ENCODE results near the gene SMAD4.

SMAD4 gene

DNA sequence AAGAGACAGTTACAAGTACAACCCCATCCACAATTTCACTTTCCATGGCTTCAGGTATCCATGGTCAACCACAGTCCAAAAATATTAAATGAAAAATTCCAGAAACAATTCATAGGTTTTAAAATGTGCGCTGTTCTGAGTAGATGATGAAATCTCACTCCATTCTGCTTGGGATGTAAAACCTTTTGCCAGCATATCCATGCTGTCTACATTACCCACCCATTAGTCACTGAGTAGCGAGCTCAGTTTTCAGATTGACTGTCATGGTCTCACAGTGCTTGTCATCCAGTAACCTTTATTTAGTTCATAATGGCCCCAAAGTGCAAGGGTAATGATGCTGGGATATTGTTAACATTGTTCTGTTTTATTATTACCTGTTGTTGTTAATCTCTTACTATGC is 40.5 kb downstream of the SMAD4 start:
- peaks cover 42% of the 10 kb centered on the region for H3K36me3 ChIP-seq (ENCODE audit: insufficient read depth, insufficient read length, low read length)

DNA sequence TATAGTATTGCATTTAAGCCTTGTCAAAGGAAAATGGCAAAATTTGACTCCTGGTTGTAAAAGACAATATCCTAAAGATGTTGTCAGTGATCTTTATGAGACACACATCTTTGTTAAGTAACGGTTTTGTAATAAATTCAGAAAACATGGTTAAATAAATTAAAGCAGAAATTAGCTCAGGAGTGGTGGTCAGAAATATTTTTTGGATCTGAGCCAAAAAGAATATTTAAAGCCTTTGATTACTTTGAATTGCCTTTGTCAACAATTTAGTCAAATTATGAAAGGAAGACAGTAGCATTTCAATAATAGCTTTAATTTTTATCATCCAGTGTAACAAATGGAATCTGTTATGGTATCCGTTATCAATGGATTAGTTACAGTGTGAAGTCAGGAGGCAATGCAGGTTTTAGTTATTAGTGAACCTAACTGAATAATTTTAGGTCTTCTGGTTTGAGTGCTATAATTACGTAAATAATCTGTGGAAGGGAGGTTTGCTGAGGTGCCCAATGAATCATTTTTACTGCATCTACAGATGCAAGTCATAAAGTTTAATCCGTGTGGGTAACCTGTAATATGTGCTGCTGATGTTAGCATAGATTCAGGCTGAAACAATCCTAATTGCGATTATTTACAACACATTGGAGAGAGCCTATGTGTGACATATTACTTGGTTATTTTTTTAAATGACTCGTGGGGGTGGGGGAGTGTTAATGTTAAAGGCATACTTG is 42.7 kb downstream of the SMAD4 start:
- no peak for TF ChIP-seq ZNF274 (IDR thresholded peaks at IDR 0.05; ENCODE audit: low read depth, low read length)
- no peak for TF ChIP-seq SUZ12 (IDR thresholded peaks at IDR 0.05; ENCODE audit: extremely low read depth, insufficient read depth, insufficient read length)
- no peak for TF ChIP-seq YY1 (IDR thresholded peaks at IDR 0.05; ENCODE audit: insufficient read depth, insufficient read length)
- DNase-seq (ENCODE audit: low read depth, low spot score), result no peak
- Histone ChIP-seq H3K4me3 (ENCODE audit: insufficient read length, low read depth) (no peak overlapping the region), H3K9ac (ENCODE audit: insufficient read length, low read depth) (no peak overlapping the region), H3K27me3 (ENCODE audit: insufficient read depth, insufficient read length) (no peaks in the 10 kb centered on the region), H3K4me1 (ENCODE audit: insufficient read depth, insufficient read length) (no peaks in the 10 kb centered on the region), H3K9me3 (ENCODE audit: insufficient read depth, low read length) (no peaks in the 10 kb centered on the region), H3K36me3 (ENCODE audit: insufficient read depth, insufficient read length, low read length) (peaks cover 42% of the 10 kb centered on the region)

More for the DNA sequence above, 40.5 kb downstream of the SMAD4 start:
- Histone ChIP-seq H3K4me3 (ENCODE audit: insufficient read length, low read depth) (no peak overlapping the region), H3K9ac (ENCODE audit: insufficient read length, low read depth) (no peak overlapping the region), H3K27me3 (ENCODE audit: insufficient read depth, insufficient read length) (no peaks in the 10 kb centered on the region), H3K4me1 (ENCODE audit: insufficient read depth, insufficient read length) (no peaks in the 10 kb centered on the region), H3K9me3 (ENCODE audit: insufficient read depth, low read length) (no peaks in the 10 kb centered on the region)
- DNase-seq (ENCODE audit: low read depth, low spot score), result no peak
- TF ChIP-seq SUZ12 (IDR thresholded peaks at IDR 0.05; ENCODE audit: extremely low read depth, insufficient read depth, insufficient read length) (no peak), ZNF274 (IDR thresholded peaks at IDR 0.05; ENCODE audit: low read depth, low read length) (no peak), YY1 (IDR thresholded peaks at IDR 0.05; ENCODE audit: insufficient read depth, insufficient read length) (no peak)

DNA sequence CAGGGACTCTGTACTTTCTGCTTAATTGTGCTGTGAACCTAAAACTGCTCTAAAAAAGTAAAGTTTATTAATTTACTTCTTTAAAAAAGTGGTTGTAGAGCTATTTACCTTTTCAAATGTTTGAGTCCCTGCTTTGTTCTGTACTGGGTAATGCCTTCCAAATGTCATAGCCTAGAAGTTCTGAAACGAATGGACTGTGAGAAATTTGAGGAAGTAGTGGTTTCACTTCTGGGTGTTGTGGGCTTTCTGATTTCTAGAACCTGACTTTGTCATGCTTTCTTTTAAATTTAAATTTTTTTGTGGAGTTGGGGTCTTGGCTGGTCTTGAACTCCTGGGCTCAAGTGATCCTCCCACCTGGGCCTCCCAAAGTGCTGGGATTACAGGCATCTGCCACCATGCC is 44.6 kb downstream of the SMAD4 start:
- H3K36me3 ChIP-seq (ENCODE audit: insufficient read depth, insufficient read length, low read length), result peaks cover 48% of the 10 kb centered on the region
- H3K27me3 ChIP-seq (ENCODE audit: insufficient read depth, insufficient read length), result no peaks in the 10 kb centered on the region
- no peak overlapping the region for H3K4me3 ChIP-seq (ENCODE audit: insufficient read length, low read depth)
- no peak for TF ChIP-seq ZNF274 (IDR thresholded peaks at IDR 0.05; ENCODE audit: low read depth, low read length)
- TF ChIP-seq SUZ12 (IDR thresholded peaks at IDR 0.05; ENCODE audit: extremely low read depth, insufficient read depth, insufficient read length), result no peak
- no peak for TF ChIP-seq YY1 (IDR thresholded peaks at IDR 0.05; ENCODE audit: insufficient read depth, insufficient read length)
- no peak for DNase-seq (ENCODE audit: low read depth, low spot score)
- H3K9me3 ChIP-seq (ENCODE audit: insufficient read depth, low read length), result no peaks in the 10 kb centered on the region
- H3K4me1 ChIP-seq (ENCODE audit: insufficient read depth, insufficient read length), result no peaks in the 10 kb centered on the region
- H3K9ac ChIP-seq (ENCODE audit: insufficient read length, low read depth), result no peak overlapping the region

DNA sequence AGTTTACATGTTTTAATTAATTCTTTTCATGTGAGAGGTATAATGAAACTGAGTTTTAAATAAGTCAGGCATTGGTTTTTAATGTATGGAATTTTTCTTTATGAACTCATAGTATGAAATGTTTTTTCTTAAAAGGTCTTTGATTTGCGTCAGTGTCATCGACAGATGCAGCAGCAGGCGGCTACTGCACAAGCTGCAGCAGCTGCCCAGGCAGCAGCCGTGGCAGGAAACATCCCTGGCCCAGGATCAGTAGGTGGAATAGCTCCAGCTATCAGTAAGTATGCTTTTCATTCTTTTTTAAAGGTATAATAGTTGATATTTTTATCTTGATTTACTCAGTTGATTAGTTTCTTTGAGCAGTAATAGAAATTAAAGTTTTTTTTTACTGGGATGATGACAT is 46.5 kb downstream of the SMAD4 start:
- DNase-seq (ENCODE audit: low read depth, low spot score), result no peak
- Histone ChIP-seq H3K36me3 (ENCODE audit: insufficient read depth, insufficient read length, low read length) (peaks cover 50% of the 10 kb centered on the region), H3K27me3 (ENCODE audit: insufficient read depth, insufficient read length) (no peaks in the 10 kb centered on the region), H3K4me1 (ENCODE audit: insufficient read depth, insufficient read length) (no peaks in the 10 kb centered on the region), H3K9ac (ENCODE audit: insufficient read length, low read depth) (no peak overlapping the region), H3K9me3 (ENCODE audit: insufficient read depth, low read length) (no peaks in the 10 kb centered on the region), H3K4me3 (ENCODE audit: insufficient read length, low read depth) (no peak overlapping the region)
- TF ChIP-seq ZNF274 (IDR thresholded peaks at IDR 0.05; ENCODE audit: low read depth, low read length) (no peak), SUZ12 (IDR thresholded peaks at IDR 0.05; ENCODE audit: extremely low read depth, insufficient read depth, insufficient read length) (no peak), YY1 (IDR thresholded peaks at IDR 0.05; ENCODE audit: insufficient read depth, insufficient read length) (no peak)

DNA sequence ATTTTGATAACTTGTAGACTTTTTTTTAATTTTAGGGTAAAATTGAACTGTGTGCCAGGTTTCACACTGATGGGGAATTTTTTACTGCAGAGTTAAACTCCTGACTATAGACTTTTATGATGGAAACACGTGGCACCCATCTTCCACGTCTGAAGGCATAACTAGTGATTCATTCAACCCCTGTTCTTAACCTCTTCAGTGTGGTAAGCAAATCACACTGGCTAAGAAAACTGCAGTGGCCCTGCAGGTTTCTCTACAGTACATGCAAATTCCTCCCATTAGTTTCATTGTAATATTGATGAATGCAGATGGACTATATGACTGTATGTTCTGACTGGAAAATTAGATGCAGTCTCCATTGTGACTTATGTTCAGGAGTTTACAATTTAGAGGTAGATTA is 47.2 kb downstream of the SMAD4 start:
- H3K9me3 ChIP-seq (ENCODE audit: insufficient read depth, low read length), result no peaks in the 10 kb centered on the region
- H3K4me1 ChIP-seq (ENCODE audit: insufficient read depth, insufficient read length), result no peaks in the 10 kb centered on the region
- H3K36me3 ChIP-seq (ENCODE audit: insufficient read depth, insufficient read length, low read length), result peaks cover 43% of the 10 kb centered on the region
- TF ChIP-seq YY1 (IDR thresholded peaks at IDR 0.05; ENCODE audit: insufficient read depth, insufficient read length) (no peak), SUZ12 (IDR thresholded peaks at IDR 0.05; ENCODE audit: extremely low read depth, insufficient read depth, insufficient read length) (no peak), ZNF274 (IDR thresholded peaks at IDR 0.05; ENCODE audit: low read depth, low read length) (no peak)
- no peaks in the 10 kb centered on the region for H3K27me3 ChIP-seq (ENCODE audit: insufficient read depth, insufficient read length)
- H3K9ac ChIP-seq (ENCODE audit: insufficient read length, low read depth), result no peak overlapping the region
- no peak for DNase-seq (ENCODE audit: low read depth, low spot score)
- H3K4me3 ChIP-seq (ENCODE audit: insufficient read length, low read depth), result no peak overlapping the region

DNA sequence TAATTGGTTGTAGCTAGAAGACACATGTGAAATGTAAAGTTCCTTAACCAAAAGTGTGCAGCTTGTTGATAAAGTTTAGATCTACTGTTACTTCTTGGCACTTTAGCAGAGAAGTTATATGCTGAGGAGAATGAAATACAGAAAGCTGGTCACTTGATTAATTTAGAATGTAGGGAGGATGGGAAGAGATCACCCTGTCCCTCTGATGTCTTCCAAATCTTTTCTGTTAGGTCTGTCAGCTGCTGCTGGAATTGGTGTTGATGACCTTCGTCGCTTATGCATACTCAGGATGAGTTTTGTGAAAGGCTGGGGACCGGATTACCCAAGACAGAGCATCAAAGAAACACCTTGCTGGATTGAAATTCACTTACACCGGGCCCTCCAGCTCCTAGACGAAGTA is 48.0 kb downstream of the SMAD4 start:
- Histone ChIP-seq H3K4me3 (ENCODE audit: insufficient read length, low read depth) (no peak overlapping the region), H3K9me3 (ENCODE audit: insufficient read depth, low read length) (no peaks in the 10 kb centered on the region), H3K4me1 (ENCODE audit: insufficient read depth, insufficient read length) (peaks cover 2% of the 10 kb centered on the region), H3K27me3 (ENCODE audit: insufficient read depth, insufficient read length) (no peaks in the 10 kb centered on the region), H3K36me3 (ENCODE audit: insufficient read depth, insufficient read length, low read length) (peaks cover 42% of the 10 kb centered on the region), H3K9ac (ENCODE audit: insufficient read length, low read depth) (no peak overlapping the region)
- DNase-seq (ENCODE audit: low read depth, low spot score), result no peak
- TF ChIP-seq SUZ12 (IDR thresholded peaks at IDR 0.05; ENCODE audit: extremely low read depth, insufficient read depth, insufficient read length) (no peak), YY1 (IDR thresholded peaks at IDR 0.05; ENCODE audit: insufficient read depth, insufficient read length) (no peak), ZNF274 (IDR thresholded peaks at IDR 0.05; ENCODE audit: low read depth, low read length) (no peak)

DNA sequence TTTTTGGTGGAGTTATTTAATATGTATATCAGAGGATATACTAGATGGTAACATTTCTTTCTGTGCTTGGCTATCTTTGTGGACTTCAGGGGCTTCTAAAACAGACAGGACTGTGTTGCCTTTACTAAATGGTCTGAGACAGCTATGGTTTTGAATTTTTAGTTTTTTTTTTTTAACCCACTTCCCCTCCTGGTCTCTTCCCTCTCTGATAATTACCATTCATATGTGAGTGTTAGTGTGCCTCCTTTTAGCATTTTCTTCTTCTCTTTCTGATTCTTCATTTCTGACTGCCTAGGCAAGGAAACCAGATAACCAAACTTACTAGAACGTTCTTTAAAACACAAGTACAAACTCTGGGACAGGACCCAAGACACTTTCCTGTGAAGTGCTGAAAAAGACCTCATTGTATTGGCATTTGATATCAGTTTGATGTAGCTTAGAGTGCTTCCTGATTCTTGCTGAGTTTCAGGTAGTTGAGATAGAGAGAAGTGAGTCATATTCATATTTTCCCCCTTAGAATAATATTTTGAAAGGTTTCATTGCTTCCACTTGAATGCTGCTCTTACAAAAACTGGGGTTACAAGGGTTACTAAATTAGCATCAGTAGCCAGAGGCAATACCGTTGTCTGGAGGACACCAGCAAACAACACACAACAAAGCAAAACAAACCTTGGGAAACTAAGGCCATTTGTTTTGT is 52.7 kb downstream of the SMAD4 start:
- H3K36me3 ChIP-seq (ENCODE audit: insufficient read depth, insufficient read length, low read length), result peaks cover 40% of the 10 kb centered on the region
- H3K9me3 ChIP-seq (ENCODE audit: insufficient read depth, low read length), result no peaks in the 10 kb centered on the region
- H3K4me1 ChIP-seq (ENCODE audit: insufficient read depth, insufficient read length), result peaks cover 2% of the 10 kb centered on the region
- TF ChIP-seq SUZ12 (IDR thresholded peaks at IDR 0.05; ENCODE audit: extremely low read depth, insufficient read depth, insufficient read length) (no peak), ZNF274 (IDR thresholded peaks at IDR 0.05; ENCODE audit: low read depth, low read length) (no peak), YY1 (IDR thresholded peaks at IDR 0.05; ENCODE audit: insufficient read depth, insufficient read length) (no peak)
- H3K9ac ChIP-seq (ENCODE audit: insufficient read length, low read depth), result no peak overlapping the region
- no peaks in the 10 kb centered on the region for H3K27me3 ChIP-seq (ENCODE audit: insufficient read depth, insufficient read length)
- H3K4me3 ChIP-seq (ENCODE audit: insufficient read length, low read depth), result no peak overlapping the region
- no peak for DNase-seq (ENCODE audit: low read depth, low spot score)
